Measurements from ENCODE around the gene FAM184A.
"Not testable (repeated sequence)": the region's sequence is repeated elsewhere in the genome, so short reads cannot be mapped to it uniquely, and the experiment has no call there.

The FAM184A gene

DNA sequence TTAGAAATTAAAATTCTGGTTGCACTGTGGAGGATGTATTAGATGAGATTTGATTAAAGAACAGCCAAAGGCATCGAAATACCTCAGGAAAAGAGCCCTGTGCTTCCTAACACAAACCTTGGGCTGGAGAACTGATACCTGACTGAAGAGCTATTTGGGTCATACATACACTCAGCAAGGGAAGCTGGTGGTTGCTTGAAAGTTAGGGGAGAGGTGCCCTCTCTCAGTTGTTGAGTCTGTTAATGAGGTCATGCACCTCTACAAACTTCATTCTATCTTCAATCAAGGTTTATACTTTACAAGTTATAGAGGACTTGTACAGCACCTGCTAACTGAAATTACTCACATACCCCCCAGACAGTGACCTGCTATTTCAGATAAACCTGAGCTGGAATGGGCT, 25.5 kb downstream of the FAM184A start:
- no peak for DNase-seq

DNA sequence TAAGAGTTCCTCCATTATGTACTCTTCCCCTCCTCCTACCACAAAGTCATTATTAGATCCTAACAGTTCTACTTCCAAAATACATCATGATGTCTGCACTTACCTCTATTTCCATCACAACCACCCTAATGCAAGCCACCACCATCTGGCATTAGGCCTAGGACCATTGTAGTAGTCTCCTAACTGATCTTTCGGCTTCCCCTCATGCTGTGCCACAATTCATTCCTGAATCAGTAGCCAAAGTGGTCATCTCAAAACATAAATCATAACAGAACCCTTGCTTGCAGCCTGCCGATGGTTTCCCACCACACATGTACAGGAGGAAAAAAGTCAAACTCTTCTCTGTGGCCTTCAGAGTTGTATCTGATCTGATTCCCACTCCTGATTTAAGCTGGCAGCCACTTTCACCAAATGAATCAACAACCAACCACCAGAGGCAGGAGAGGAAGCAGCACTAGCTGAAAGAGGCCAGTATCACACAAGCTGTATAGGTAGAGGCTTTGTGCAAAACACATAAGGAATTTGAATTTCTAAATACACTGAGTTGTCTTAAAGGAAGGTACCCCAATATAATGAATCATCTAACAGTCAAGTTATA, 26.1 kb downstream of the FAM184A start:
- DNase-seq: peak; percentile 16

DNA sequence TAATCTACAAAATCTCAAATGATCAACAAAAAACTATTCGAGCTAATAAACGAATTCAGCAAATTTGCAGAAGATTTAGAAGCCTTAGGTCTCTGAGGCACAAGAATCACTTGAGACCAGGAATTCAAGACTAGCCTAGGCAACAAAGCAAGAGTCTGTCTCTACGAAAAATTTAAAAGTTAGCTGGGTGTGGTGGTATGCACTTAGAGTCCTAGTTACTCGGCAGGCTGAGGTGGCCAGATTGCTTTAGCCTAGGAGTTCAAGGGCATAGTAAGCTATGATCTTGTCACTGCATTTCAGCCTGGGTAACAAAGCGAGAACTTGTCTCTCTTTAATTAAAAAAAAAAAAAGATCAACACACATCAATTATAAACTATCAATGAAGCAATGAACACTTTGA, 34.2 kb downstream of the FAM184A start:
- DNase-seq: no peak

DNA sequence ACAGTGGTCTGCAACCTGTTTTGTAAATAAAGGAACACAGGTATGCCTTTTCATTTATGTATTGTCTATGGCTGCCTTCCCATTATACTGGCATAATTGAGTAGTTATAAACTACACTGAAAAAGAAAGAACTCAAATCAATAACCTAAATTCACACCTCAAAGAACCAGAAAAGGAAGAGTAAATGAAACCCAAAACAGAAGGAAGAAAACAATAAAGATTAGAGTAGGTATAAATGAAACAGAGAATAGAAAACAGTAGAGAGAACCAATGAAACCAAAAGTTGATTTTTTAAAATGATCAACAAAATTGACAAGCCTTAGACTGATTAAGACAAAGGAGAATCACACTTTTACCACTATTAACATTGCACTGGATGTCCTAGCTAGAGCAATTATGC, 34.7 kb downstream of the FAM184A start:
- DNase-seq: no peak

- DNase-seq: no peak
Observed at GRCh38 chr6:119043265-119043664, 35.2 kb downstream of the FAM184A start.

DNA sequence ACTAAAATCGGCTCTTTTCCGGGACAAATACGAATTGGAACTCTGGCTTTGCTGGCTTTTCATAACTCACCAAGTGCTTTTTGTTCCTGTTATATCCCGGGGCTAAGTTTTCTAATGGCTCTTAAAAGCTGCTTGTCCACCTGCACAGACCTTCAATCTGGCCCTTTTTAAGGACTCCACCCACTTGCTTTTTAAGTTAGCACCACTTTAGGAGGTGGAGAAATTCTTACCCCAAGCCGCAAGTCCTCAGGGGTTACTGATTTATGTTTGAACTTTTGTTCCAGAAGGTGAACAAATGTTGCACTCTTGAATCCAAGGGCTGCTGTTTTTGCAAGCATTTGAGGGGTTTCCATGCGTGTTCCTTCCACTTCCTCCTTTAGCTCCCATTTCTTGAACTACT, 37.8 kb downstream of the FAM184A start:
- no peak for DNase-seq

DNA sequence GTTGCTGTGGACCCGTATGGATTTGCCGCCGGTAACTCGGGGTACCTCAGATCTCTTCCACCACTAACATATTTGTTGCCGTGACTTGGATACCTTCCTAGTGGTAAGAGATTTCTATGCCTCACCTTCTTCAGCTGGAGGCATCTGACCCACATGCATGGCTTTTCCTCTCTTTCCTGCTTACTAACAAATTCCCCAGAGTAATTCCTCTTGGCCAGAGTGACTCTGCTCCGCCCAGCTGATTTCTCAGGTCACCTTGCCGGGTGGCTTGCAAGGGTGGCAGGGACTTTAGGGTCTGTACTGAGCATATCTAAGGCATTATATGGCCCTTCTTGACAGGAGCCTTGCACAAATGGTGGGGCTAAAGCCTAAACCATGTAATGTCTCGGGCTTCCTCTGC, 38.2 kb downstream of the FAM184A start:
- DNase-seq: no peak

DNA sequence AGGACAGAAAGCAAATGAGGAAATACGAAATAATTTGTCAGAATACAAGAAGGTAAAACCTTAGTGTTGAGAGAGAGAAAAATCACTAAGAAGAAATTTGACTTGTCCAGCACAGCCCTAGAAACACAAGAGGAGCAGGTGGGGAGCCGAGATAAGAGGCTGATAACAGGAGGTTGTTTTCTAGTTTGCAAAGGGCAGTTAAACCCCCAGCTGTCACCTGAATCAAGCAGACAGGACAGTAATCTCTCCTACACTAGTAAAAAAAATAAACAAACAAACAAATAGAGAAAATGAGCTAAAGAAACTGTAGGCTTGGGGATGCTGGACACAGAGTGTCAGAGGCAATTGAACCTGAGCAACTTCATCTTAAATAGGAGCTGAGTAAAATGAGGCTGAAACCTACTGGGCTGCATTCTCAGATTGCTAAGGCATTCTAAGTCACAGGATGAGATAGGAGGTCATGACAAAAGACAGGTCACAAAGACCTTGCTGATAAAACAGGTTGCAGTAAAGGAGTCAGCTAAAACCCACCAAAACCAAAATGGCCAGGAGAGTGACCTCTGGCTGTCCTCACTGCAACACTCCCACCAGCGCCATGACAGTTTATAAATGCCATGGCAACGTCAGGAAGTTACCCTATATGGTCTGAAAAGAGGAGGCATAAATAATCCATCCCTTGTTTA, 40.4 kb downstream of the FAM184A start:
- DNase-seq: no peak

GRCh38 chr6:119037264-119037663, 41.2 kb downstream of the FAM184A start:
- no peak for DNase-seq

DNA sequence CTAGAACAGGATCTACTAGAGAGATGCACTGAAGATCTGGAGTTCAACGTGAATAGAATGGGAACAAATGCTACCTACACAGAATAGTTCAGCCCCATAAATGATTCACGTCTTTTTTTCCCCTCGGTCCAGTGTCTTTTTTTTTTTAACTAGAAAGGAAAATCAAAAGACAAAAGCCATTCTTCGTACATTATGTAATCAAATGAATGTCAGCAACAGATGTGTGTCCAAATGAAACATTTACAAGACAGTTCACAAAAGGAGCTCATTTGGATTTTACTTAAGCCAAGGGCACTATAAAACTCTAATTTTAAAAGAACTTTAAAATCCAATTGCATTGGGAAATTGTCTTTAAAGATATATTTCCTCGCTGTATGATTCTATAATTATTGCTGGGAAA, 42.4 kb downstream of the FAM184A start:
- no peak for DNase-seq

- no peak for DNase-seq
Observed at GRCh38 chr6:119035459-119035858, 43.0 kb downstream of the FAM184A start.

GRCh38 chr6:119034827-119035458, 43.5 kb downstream of the FAM184A start:
- DNase-seq: no peak

DNA sequence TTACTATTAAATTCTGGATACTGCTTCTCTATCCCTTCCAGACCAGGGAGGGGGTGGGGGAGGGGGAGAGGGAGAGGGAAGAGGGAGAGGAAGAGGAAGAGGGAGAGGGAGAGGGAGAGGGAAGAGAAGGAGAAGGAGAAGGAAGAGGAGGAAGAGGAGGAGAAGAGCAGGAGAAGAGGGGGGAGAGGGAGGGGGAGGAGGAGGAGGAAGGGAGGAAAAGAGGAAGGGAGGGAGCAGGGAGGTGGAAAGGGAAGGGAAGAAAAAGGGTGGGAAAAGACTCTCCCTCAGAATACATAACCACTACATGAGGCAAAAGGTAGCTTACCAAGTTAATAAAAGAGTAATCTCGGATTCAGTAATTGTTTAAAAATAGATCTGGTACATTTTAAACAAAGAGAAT, 46.0 kb downstream of the FAM184A start:
- DNase-seq: no peak

- DNase-seq: no peak
Observed at GRCh38 chr6:119030759-119031158, 47.7 kb downstream of the FAM184A start.

GRCh38 chr6:119028091-119028490, 50.4 kb downstream of the FAM184A start:
- no peak for DNase-seq

DNA sequence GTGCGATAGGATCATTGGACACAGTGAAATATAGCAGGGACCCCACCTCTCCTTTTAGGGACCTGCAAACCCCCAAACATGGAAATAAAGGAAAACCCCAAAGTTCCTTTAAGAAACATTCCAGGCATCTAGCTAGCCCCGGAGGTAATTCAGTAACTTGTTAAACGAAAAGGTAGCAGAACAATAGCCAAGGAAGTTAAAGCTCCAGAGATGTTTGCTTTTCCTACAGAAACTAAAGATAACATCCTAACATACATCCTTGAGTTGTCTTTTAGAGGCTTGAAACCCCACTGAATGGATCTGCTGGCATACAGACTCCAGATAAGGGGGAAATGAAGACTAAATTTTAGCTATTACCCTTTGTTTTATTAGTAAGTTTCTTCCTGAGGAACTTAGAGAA, 51.0 kb downstream of the FAM184A start:
- DNase-seq: no peak

DNA sequence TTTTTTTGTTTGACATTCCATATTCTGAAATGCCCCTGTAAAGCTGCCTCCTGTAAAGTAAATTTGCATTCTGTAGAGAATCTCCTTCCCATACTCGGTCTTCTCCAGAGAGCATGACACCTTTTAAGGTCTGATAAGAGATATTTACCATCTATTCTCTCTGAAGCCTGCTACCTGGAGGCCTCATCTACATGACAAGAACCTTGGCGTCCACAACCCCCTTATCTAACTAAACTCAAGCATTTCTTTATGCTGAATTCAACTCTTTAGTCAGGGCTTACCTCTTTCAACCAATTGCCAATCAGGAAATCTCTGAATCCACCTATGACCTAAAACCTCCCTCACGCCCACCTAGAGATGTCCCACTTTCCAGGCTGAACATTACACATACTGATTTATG, 51.6 kb downstream of the FAM184A start:
- no peak for DNase-seq

GRCh38 chr6:119025793-119026192, 52.7 kb downstream of the FAM184A start:
- DNase-seq: no peak

DNA sequence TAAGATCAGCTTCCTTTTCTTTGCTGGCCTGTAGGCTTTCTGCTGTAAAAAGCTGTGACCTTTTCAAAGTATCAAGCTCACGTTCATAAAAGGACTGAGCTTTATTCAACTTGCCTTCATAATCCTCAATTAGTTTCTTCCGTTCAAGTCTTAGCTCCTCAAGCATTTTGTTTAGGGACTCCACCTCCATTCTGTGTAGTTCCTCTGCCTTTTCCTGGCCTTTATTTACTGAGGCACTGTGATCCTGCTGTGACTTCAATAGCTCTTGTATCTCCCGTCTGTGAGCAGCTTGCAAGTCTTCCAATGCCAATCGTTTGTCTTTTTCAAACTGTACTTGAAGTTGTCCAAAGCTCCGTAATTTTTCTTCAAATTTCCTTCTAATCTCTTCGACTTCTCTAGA, 54.4 kb downstream of the FAM184A start:
- no peak for DNase-seq

GRCh38 chr6:119022796-119023195, 55.7 kb downstream of the FAM184A start:
- DNase-seq: no peak

DNA sequence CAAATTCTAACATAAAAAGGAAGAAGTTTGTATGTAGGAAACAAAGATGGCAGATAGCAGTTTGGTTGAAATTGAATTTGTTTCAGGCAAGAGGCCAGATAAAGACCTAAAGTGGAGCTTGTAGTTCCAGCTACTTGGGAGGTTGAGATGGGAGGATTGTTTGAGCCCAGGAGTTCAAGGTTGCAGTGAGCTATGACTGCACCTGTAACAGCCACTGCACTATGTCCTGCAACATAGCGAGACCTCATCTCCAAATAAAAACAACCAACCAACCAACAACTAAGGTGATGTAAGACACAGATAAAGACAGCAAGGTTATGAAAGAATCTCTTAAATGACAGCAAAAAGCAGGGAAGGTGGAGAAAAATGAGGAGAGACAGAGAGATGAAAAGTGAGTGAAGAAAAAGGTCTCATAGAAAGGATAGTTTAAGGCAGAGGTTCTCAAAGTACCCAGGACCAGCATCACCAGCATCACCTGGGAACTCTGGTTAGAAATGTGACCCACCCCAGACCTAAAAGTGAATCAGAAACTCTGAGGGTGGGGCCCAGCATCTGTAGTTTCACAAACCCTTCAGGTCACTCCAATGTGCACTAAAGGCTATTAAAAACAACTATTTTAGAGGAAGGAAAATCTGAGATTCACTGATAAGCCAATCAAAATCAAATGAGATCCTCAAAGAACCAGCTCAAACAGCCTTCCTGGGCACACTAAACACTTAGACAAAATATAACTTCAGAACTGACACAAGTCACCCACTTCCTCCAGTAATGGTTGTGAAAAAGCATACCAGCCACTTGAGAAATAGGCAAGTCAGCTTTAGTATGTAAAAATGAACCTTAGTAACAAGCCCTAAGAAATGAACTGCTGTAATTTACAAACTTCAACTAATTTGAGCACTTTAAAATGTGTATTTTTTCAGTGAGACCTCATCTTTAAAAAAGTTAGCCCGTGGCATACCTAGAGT, 57.6 kb downstream of the FAM184A start:
- no peak for DNase-seq

DNA sequence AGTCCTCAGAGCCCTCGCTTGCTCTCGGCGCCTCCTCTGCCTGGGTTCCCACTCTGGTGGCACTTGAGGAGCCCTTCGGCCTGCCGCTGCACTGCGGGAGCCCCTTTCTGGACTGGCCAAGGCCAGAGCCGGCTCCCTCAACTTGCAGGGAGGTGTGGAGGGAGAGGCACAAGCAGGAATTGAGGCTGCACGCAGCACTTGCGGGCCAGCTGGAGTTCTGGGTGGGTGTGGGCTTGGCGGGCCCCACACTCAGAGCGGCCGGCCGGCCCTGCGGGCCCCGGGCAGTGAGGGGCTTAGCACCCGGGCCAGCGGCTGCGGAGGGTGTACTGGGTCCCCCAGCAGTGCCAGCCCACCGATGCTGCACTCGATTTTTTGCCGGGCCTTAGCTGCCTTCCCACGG, 63.3 kb downstream of the FAM184A start:
- not testable (repeated sequence) for DNase-seq

DNA sequence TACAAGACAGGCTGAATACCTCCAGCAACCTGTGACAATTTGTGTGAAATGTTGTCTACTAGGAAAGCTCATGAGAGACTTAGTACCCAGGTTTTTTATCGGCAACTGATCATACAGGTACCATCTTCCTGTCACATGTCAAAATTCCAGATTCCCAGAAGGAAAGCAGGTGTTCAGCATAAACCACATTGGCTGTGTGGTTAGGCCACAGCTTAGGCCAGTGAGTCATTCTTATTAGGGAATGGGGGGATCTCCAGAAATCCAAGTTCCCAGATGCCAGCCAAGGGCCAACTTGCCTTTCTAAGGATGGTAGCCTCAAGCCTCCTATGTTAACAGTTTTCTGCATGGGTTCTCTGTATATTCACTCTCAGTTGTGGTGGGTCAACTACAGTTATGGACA, 65.9 kb downstream of the FAM184A start:
- no peak for DNase-seq
